Immature natural killer cell (primary cell): ENCODE data around the gene GPR32. TPM values are rescaled to one million over a fixed set of nuclear protein-coding genes. Genes with fewer than 3 reads are reported as not detected.
"Not testable (repeated sequence)": the region's sequence is repeated elsewhere in the genome, so short reads cannot be mapped to it uniquely, and the experiment has no call there.

Experiments used
- DNase-seq, 3 donors: peaks; one replicate each; pipeline ENCODE4 v3.0.0; 2022; ENCODE audit warnings: mixed read lengths in 1 of 3
- H3K27ac Mint-ChIP-seq, 6 donors: one replicate each; pipeline ENCODE4 v1.8.0; 2020; ENCODE audit warnings: mixed read lengths in 6 of 6, mild to moderate bottlenecking in 5 of 6, inconsistent platforms in 4 of 6, moderate library complexity in 3 of 6
- H3K27me3 Mint-ChIP-seq, 3 donors: one replicate each; pipeline ENCODE4 v1.8.0; 2020 to 2021; ENCODE audit warnings: low read depth in 3 of 3, mild to moderate bottlenecking in 3 of 3, mixed read lengths in 3 of 3, moderate library complexity in 3 of 3, inconsistent platforms in 1 of 3
- H3K36me3 Mint-ChIP-seq, 3 donors: one replicate each; pipeline ENCODE4 v1.8.0; 2020; ENCODE audit warnings: mixed read lengths in 3 of 3, inconsistent platforms in 2 of 3, mild to moderate bottlenecking in 2 of 3
- H3K4me1 Mint-ChIP-seq, 2 donors: one replicate each; pipeline ENCODE4 v1.8.0; 2020; ENCODE audit warnings: inconsistent platforms in 2 of 2, mild to moderate bottlenecking in 2 of 2, mixed read lengths in 2 of 2, moderate library complexity in 1 of 2
- H3K4me3 Mint-ChIP-seq, 5 donors: one replicate each; pipeline ENCODE4 v1.8.0; 2020; ENCODE audit warnings: mild to moderate bottlenecking in 5 of 5, mixed read lengths in 5 of 5, inconsistent platforms in 3 of 5, moderate library complexity in 3 of 5
- H3K9me3 Mint-ChIP-seq, 6 donors: one replicate each; pipeline ENCODE4 v1.8.0; 2020; ENCODE audit warnings: mild to moderate bottlenecking in 6 of 6, mixed read lengths in 6 of 6, inconsistent platforms in 4 of 6, moderate library complexity in 3 of 6
- polyA plus RNA-seq, 3 donors: library from polyadenylated mRNA; unstranded; fragments of 300-500 nt; fragmentation: Illumina TruSeq; gene quantifications; one replicate each; pipeline ENCODE4 v1.2.3, GENCODE V29; 2021

The GPR32 gene
- polyA plus RNA-seq, 3 donors from 2014 or later = not detected

- DNase-seq = no peak
- no peak overlapping the region for H3K4me3 Mint-ChIP-seq
- peaks cover 12 to 32% (median 15%) of the 10 kb centered on the region in 3 donors for H3K27me3 Mint-ChIP-seq
- H3K27ac Mint-ChIP-seq = no peak overlapping the region
- H3K36me3 Mint-ChIP-seq = no peaks in the 10 kb centered on the region
- no peaks in the 10 kb centered on the region for H3K9me3 Mint-ChIP-seq
- peaks cover 3 to 6% of the 10 kb centered on the region in 2 donors for H3K4me1 Mint-ChIP-seq
These were observed 9.5 kb downstream of the GPR32 start for GRCh38 chr19:50779504-50780457.

- Mint-ChIP-seq H3K4me3 (no peak overlapping the region), H3K27ac (peak overlapping the region in 1 of 6 donors; percentile 12), H3K27me3 (peaks cover 12 to 23% (median 13%) of the 10 kb centered on the region in 3 donors), H3K36me3 (no peaks in the 10 kb centered on the region), H3K4me1 (peaks cover 3 to 6% of the 10 kb centered on the region in 2 donors), H3K9me3 (no peaks in the 10 kb centered on the region)
- no peak for DNase-seq
These were observed 10.6 kb downstream of the GPR32 start for GRCh38 chr19:50780753-50781435.

DNA sequence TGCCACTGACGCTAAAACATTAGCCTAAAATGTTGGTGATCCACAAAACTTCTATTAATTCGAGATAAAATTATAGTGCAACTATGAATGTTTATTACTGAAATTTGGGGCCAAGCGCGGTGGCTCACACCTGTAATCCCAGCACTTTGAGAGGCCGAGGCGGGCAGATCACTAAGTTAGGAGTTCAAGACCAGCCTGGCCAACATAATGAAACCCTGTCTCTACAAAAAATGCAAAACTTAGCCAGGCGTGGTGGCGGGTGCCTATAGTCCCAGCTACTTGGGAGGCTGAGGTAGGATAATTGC lies 13.5 kb downstream of the GPR32 start:
- not testable (repeated sequence) for H3K9me3 Mint-ChIP-seq, H3K4me1 Mint-ChIP-seq, DNase-seq, H3K36me3 Mint-ChIP-seq
- Mint-ChIP-seq H3K27me3 (peaks cover 10 to 16% (median 13%) of the 10 kb centered on the region in 3 donors), H3K27ac (peak overlapping the region in 1 of 6 donors; percentile 10), H3K4me3 (peak overlapping the region in 1 of 5 donors; percentile 63)

DNA sequence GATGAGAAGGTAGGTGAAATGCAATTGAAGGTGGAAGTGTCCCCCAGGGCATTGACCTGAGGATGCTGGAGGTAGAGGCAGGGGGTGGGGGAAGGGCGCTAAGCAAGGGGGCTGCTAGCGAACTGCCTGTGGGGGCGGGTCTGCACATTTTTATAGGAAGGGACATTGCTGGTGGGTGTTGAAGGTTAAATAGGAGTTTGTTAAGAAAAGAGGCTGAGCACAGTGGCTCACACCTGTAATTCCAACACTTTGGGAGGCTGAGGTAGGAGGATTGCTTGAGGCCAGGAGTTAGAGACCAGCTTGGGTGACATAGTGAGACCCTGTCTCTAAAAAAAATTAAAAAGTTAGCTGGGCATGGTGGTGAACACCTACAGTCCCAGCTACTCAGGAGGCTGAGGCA lies 14.4 kb downstream of the GPR32 start:
- no peaks in the 10 kb centered on the region for H3K9me3 Mint-ChIP-seq
- H3K36me3 Mint-ChIP-seq = no peaks in the 10 kb centered on the region
- no peak overlapping the region for H3K27ac Mint-ChIP-seq
- H3K4me1 Mint-ChIP-seq = peaks cover 3 to 6% of the 10 kb centered on the region in 2 donors
- DNase-seq = no peak
- H3K27me3 Mint-ChIP-seq = peaks cover 8 to 11% (median 10%) of the 10 kb centered on the region in 3 donors
- H3K4me3 Mint-ChIP-seq = no peak overlapping the region

GRCh38 chr19:50785329-50785728 lies 15.1 kb downstream of the GPR32 start:
- peaks cover 3 to 6% of the 10 kb centered on the region in 2 donors for H3K4me1 Mint-ChIP-seq
- H3K27me3 Mint-ChIP-seq = peaks cover 6 to 10% (median 8%) of the 10 kb centered on the region in 3 donors
- H3K9me3 Mint-ChIP-seq = no peaks in the 10 kb centered on the region
- H3K4me3 Mint-ChIP-seq = no peak overlapping the region
- no peak for DNase-seq
- H3K27ac Mint-ChIP-seq = no peak overlapping the region
- H3K36me3 Mint-ChIP-seq = no peaks in the 10 kb centered on the region

- peaks cover 5 to 8% (median 6%) of the 10 kb centered on the region in 3 donors for H3K27me3 Mint-ChIP-seq
- no peak within 1 kb of the TSS for H3K4me3 Mint-ChIP-seq
- no peak within 1 kb of the TSS for H3K27ac Mint-ChIP-seq
- H3K4me1 Mint-ChIP-seq = no peaks in the 10 kb centered on the region
- no peaks in the 10 kb centered on the region for H3K36me3 Mint-ChIP-seq
- no peaks in the 10 kb centered on the region for H3K9me3 Mint-ChIP-seq
- no peak for DNase-seq
These were observed 20.1 kb downstream of the GPR32 start, which contains the start of gene ACP4 for GRCh38 chr19:50790396-50790795. ACP4 (plus strand) TSS chr19:50790415; CDS start chr19:50790415, 0 bp downstream.

DNA sequence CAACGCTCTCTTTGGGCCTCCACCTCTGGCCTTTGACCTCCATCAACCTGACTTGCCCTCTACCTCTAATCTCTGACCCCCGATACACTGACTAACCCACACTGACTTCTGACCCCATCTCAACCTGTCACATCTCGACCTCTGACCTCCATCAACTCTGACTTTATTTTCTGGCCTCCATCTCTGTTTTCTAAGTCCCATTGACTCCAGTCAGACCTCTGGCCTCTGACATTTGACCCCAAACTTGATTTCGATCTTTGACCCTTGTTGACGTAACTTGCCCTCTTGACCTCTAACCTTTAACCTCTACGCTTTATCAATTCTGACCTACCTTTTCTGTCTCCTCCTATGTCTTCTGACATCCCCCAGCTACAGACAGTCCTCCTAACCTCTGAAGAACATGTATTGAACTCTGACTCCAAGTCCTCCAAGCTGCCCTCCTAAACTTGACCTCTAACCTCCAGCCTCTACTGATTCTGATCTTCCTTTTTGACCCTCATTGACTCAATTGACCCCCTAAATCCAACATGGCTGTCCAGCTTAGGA lies 20.7 kb downstream of the GPR32 start:
- no peak overlapping the region for H3K4me3 Mint-ChIP-seq
- H3K4me1 Mint-ChIP-seq = no peaks in the 10 kb centered on the region
- no peaks in the 10 kb centered on the region for H3K9me3 Mint-ChIP-seq
- no peak overlapping the region for H3K27ac Mint-ChIP-seq
- H3K36me3 Mint-ChIP-seq = no peaks in the 10 kb centered on the region
- peaks cover 4 to 8% (median 5%) of the 10 kb centered on the region in 3 donors for H3K27me3 Mint-ChIP-seq
- DNase-seq = no peak

DNA sequence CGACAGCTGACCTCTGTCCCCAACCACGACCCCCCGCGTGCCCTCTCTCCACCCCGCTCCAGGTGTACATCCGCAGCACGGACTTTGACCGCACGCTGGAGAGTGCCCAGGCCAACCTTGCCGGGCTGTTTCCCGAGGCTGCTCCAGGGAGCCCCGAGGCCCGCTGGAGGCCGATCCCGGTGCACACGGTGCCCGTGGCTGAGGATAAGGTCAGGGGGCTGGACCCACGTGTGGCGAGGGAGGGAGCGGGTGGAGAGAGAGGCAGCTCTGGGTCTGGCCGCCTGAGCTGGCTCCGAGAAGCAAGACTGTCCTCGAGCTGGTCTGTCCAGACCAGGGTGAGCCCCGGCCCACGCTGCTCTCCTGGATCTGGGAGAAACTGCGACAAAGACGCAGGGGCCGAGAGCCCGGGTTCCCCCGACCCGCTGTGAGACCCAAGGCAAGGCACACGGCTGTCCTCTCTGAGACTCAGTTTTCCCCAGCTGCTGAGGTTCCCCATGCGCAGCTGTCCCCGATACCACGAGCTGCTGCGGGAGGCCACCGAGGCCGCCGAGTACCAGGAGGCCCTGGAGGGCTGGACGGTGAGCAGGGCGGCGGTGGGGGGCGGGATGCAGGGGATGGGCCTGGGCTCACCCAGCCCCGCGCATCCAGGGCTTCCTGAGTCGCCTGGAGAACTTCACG lies 21.5 kb downstream of the GPR32 start:
- Mint-ChIP-seq H3K36me3 (no peaks in the 10 kb centered on the region), H3K27ac (no peak overlapping the region), H3K27me3 (peaks cover 4 to 8% (median 5%) of the 10 kb centered on the region in 3 donors), H3K4me1 (no peaks in the 10 kb centered on the region), H3K9me3 (no peaks in the 10 kb centered on the region), H3K4me3 (no peak overlapping the region)
- DNase-seq = no peak

DNA sequence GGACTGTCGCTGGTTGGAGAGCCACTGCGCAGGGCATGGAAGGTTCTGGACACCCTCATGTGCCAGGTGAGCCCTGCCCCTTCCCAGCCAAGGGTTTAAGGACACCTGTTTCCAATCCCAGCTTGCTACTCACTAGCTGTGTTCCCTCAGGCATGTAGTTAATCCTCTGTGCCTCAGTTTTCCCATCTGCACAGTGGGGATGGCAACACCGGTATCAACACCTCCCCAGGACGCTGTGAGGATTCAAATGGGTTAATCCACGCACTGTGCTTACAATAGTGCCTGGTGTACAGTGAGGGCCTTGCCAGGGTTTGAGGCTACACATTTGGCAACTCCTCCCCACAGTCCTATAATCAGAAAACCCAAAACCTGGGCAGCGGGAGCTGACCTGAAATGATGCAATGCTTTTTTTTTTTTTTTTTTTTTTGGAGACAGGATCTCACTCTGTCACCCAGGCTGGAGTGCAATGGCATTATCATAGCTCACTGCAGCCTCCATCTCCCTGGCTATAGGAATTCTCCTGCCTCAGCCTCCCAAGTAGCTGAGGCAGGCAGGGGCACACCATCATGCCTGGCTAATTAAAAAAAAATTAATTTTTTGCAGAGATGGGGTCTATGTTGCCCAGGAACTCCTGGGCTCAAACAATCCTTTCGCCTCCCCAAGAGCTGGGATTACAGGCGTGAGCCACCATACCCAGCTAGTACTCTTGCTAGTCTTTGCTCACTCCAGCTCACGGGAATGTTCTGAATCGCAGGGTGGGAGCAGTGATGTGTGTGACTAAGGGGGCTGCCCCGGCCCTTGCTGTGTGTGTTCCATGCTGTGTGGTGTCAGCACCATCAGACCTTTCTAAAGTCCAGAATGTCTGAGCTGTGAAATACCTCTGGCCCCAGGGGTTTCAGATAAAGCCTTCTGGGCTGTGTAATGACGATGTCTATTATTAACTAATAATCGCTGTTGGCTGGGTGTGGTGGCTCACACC lies 22.3 kb downstream of the GPR32 start:
- H3K27ac Mint-ChIP-seq = no peak overlapping the region
- H3K4me3 Mint-ChIP-seq = no peak overlapping the region
- no peaks in the 10 kb centered on the region for H3K9me3 Mint-ChIP-seq
- peaks cover 4 to 7% (median 5%) of the 10 kb centered on the region in 3 donors for H3K27me3 Mint-ChIP-seq
- H3K36me3 Mint-ChIP-seq = no peaks in the 10 kb centered on the region
- no peak for DNase-seq
- no peaks in the 10 kb centered on the region for H3K4me1 Mint-ChIP-seq

DNA sequence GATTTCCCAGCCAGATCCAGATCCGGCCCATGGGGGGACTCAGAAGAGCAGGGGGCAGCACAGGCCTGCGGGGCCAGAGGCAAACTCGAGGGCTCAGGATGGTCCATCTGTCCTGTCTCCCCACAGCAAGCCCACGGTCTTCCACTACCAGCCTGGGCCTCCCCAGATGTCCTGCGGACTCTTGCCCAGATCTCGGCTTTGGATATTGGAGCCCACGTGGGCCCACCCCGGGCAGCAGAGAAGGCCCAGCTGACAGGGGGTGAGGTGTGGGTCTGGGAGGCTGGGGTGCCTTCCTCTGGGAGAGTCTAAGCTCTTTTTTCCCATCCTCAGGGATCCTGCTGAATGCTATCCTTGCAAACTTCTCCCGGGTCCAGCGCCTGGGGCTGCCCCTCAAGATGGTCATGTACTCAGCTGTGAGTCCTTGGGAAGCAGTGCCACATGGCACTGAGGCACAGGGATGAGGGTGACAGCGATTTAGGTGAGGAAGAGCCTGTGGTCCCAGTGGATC lies 23.3 kb downstream of the GPR32 start:
- Mint-ChIP-seq H3K4me3 (no peak overlapping the region), H3K27me3 (peaks cover 4 to 5% (median 5%) of the 10 kb centered on the region in 3 donors), H3K27ac (no peak overlapping the region), H3K9me3 (no peaks in the 10 kb centered on the region), H3K36me3 (no peaks in the 10 kb centered on the region), H3K4me1 (no peaks in the 10 kb centered on the region)
- DNase-seq = no peak

GRCh38 chr19:50794074-50794875 lies 24.0 kb downstream of the GPR32 start:
- Mint-ChIP-seq H3K27ac (peak overlapping the region in 1 of 6 donors; percentile 28), H3K27me3 (peaks cover 4 to 5% (median 5%) of the 10 kb centered on the region in 3 donors), H3K4me3 (no peak overlapping the region), H3K36me3 (no peaks in the 10 kb centered on the region), H3K4me1 (no peaks in the 10 kb centered on the region), H3K9me3 (no peaks in the 10 kb centered on the region)
- no peak for DNase-seq
